Sigmoid colon (tissue), 4 donors: Measurements from ENCODE around the gene GOLPH3.

Source experiments
- EP300 ChIP-seq, 4 donors: sonication (generic); formaldehyde crosslinking; IDR thresholded peaks; one replicate each; pipeline ENCODE4 v1.6.1; 2017; ENCODE audit warnings: antibody characterized with exemption in 4 of 4
- POLR2A ChIP-seq, 2 donors: fragments of 450-650 bp; IDR thresholded peaks; one replicate each; pipeline ENCODE4 v1.6.1; 2016; ENCODE audit warnings: antibody characterized with exemption in 2 of 2, mild to moderate bottlenecking in 2 of 2, moderate library complexity in 2 of 2
- POLR2AphosphoS5 ChIP-seq, 4 donors: sonication (generic); formaldehyde crosslinking; IDR thresholded peaks; one replicate each; pipeline ENCODE4 v1.6.1; 2017; ENCODE audit warnings: antibody characterized with exemption in 4 of 4
- TF ChIP-seq, protein P1 (sequence below), 4 experiments: fragments of 450-650 bp in 3 of 4; fragments of 200-600 bp in 1 of 4; IDR thresholded peaks; one replicate each; pipeline ENCODE4 v1.5.1; 2016 to 2019; ENCODE audit warnings: antibody characterized with exemption in 4 of 4, mild to moderate bottlenecking in 3 of 4, moderate library complexity in 2 of 4

DNA sequence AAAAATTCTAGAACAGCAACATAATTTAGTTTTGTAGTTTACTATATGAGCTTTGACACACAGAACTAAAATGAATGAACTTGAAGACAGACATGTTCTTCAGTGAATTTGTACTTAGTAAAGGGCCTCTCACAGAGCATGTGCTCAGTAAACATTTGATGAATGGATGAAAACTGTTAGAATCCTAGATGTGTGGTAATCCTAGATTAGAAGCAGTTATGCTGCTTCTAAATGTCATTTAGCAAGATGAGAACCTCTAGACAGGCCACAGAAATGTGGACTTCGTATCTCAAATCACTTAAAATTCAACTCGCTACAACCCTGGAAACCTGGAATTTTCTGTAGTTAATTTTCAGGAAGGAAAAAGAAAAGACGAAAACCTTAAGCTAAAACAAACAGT is 8.5 kb downstream of the GOLPH3 start:
- TF ChIP-seq, protein P1, sequence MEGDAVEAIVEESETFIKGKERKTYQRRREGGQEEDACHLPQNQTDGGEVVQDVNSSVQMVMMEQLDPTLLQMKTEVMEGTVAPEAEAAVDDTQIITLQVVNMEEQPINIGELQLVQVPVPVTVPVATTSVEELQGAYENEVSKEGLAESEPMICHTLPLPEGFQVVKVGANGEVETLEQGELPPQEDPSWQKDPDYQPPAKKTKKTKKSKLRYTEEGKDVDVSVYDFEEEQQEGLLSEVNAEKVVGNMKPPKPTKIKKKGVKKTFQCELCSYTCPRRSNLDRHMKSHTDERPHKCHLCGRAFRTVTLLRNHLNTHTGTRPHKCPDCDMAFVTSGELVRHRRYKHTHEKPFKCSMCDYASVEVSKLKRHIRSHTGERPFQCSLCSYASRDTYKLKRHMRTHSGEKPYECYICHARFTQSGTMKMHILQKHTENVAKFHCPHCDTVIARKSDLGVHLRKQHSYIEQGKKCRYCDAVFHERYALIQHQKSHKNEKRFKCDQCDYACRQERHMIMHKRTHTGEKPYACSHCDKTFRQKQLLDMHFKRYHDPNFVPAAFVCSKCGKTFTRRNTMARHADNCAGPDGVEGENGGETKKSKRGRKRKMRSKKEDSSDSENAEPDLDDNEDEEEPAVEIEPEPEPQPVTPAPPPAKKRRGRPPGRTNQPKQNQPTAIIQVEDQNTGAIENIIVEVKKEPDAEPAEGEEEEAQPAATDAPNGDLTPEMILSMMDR (IDR thresholded peaks at IDR 0.05) = no peak
- TF ChIP-seq POLR2AphosphoS5 (IDR thresholded peaks at IDR 0.05) (no peak), POLR2A (IDR thresholded peaks at IDR 0.05) (no peak), EP300 (IDR thresholded peaks at IDR 0.05) (no peak)
